Keratinocyte (primary cell): Measurements from ENCODE around the gene EYA3. TPM values are rescaled to one million over a fixed set of nuclear protein-coding genes. Genes with fewer than 3 reads are reported as not detected.

Experiments used
- DNase-seq: peaks from one replicate; pipeline ENCODE4 v3.0.0-alpha.2; 2011; ENCODE audit warnings: low read depth, missing footprints, low spot score
- FAIRE-seq: peaks from 2 replicates; lab custom pipeline; 2011; peaks lifted over from hg19 to GRCh38; lab: Jason Lieb, UNC
- H2AFZ ChIP-seq: 2 replicates; pipeline ENCODE4 v1.6.0; 2012; ENCODE audit warnings: low read length, control low read depth, inconsistent platforms; ENCODE audit not compliant: control insufficient read depth
- H3K27ac ChIP-seq: 2 replicates; pipeline ENCODE4 v1.5.1; 2011; ENCODE audit warnings: low read length; ENCODE audit not compliant: control insufficient read depth, insufficient read depth
- H3K27me3 ChIP-seq: 3 replicates; pipeline ENCODE4 v1.6.0; 2011; ENCODE audit warnings: low read length; ENCODE audit not compliant: control insufficient read depth, insufficient read depth; ENCODE audit errors: extremely low read depth
- H3K36me3 ChIP-seq, 2 experiments: 2 replicates in 1 of 2; 3 replicates in 1 of 2; pipeline ENCODE4 v1.5.1; 2011; ENCODE audit warnings: low read length in 2 of 2, mild to moderate bottlenecking in 1 of 2; ENCODE audit not compliant: control insufficient read depth in 2 of 2, insufficient read depth in 2 of 2; ENCODE audit errors: extremely low read depth in 1 of 2
- H3K4me1 ChIP-seq: 3 replicates; pipeline ENCODE4 v1.5.1; 2011; ENCODE audit warnings: low read length; ENCODE audit not compliant: control insufficient read depth, insufficient read depth; ENCODE audit errors: extremely low read depth
- H3K4me2 ChIP-seq: 3 replicates; pipeline ENCODE4 v1.6.0; 2011; ENCODE audit warnings: low read depth, low read length; ENCODE audit not compliant: control insufficient read depth, insufficient read depth; ENCODE audit errors: extremely low read depth
- H3K4me3 ChIP-seq, 3 experiments: fragments of 200-600 bp in 1 of 3; sonication (generic) in 1 of 3; 2 replicates in 2 of 3; 3 replicates in 1 of 3; pipeline ENCODE4 v1.5.1; 2011 to 2016; ENCODE audit warnings: low read length in 3 of 3, mild to moderate bottlenecking in 3 of 3, control low read depth in 2 of 3, inconsistent platforms in 1 of 3, low read depth in 1 of 3, mixed read lengths in 1 of 3, mixed run types in 1 of 3, moderate library complexity in 1 of 3; ENCODE audit not compliant: control insufficient read depth in 2 of 3, insufficient read depth in 2 of 3; ENCODE audit errors: extremely low read depth in 1 of 3
- H3K79me2 ChIP-seq: 2 replicates; pipeline ENCODE4 v1.6.0; 2012; ENCODE audit warnings: low read length; ENCODE audit not compliant: control insufficient read depth, insufficient read depth
- H3K9ac ChIP-seq: 3 replicates; pipeline ENCODE4 v1.6.0; 2011; ENCODE audit warnings: low read length; ENCODE audit not compliant: control insufficient read depth, insufficient read depth; ENCODE audit errors: extremely low read depth
- H3K9me1 ChIP-seq: 3 replicates; pipeline ENCODE4 v1.6.0; 2011; ENCODE audit warnings: low read length; ENCODE audit not compliant: control insufficient read depth, insufficient read depth; ENCODE audit errors: extremely low read depth
- H3K9me3 ChIP-seq: 2 replicates; pipeline ENCODE4 v1.5.1; 2012; ENCODE audit warnings: low read depth, low read length; ENCODE audit not compliant: control insufficient read depth
- H4K20me1 ChIP-seq: 3 replicates; pipeline ENCODE4 v1.6.0; 2011; ENCODE audit warnings: low read length; ENCODE audit not compliant: control insufficient read depth, insufficient read depth; ENCODE audit errors: extremely low read depth
- CTCF ChIP-seq, 3 experiments: IDR thresholded peaks in 1 of 3; conservative IDR thresholded peaks in 1 of 3; optimal IDR thresholded peaks in 1 of 3; 2 replicates in 2 of 3; 3 replicates in 1 of 3; pipeline versions ENCODE3 to v1.5.1; 2011; ENCODE audit warnings: low read length in 3 of 3, mild to moderate bottlenecking in 3 of 3, moderate library complexity in 2 of 3, control low read depth in 1 of 3, inconsistent platforms in 1 of 3; ENCODE audit not compliant: insufficient read depth in 2 of 3; ENCODE audit errors: extremely low read depth in 1 of 3
- EZH2 ChIP-seq: IDR thresholded peaks from one replicate; pipeline ENCODE4 v1.6.1; 2012; ENCODE audit warnings: inconsistent platforms, mild to moderate bottlenecking, low read length, moderate library complexity
- dilution Hi-C: fragments of 300-500 bp; cut with MboI; formaldehyde crosslinking; loops from one replicate; pipeline ENCODE4 v1.7.0; 2020; ENCODE audit warnings: low sequenced_read_pairs; ENCODE audit not compliant: extremely low pct_ligation_motif_present
- polyA plus RNA-seq, 5 experiments: library from polyadenylated mRNA; depleted of rRNA in 3 of 5; stranded (reverse) in 3 of 5; stranded (forward) in 1 of 5; unstranded in 1 of 5; fragments of >200 nt; gene quantifications; 1 replicate in 1 of 5; 2 replicates in 3 of 5; 3 replicates in 1 of 5; pipeline versions ENCODE4 v1.2.1 to v1.2.3, GENCODE V29; 2011 to 2012; ENCODE audit warnings: missing spikeins in 2 of 5, low read depth in 1 of 5, low replicate concordance in 1 of 5

EYA3 gene
- polyA plus RNA-seq, 1 donor (not counting 4 experiments of a cell fraction or from before 2014, with no cell fraction given), result 17.6 TPM

- no peaks in the 10 kb centered on the region for H3K4me1 ChIP-seq
- TF ChIP-seq CTCF (optimal IDR thresholded peaks at IDR 0.05 in 1 of 3, IDR thresholded peaks at IDR 0.05 in 1 of 3, conservative IDR thresholded peaks at IDR 0.05 in 1 of 3; ENCODE audit: extremely low read depth in 1 of 3, insufficient read depth in 2 of 3, low read length in 3 of 3) (no peak), EZH2 (no peak)
- no peaks in the 10 kb centered on the region for H3K36me3 ChIP-seq
- H4K20me1 ChIP-seq, result no peaks in the 10 kb centered on the region
- no peak overlapping the region for H3K4me3 ChIP-seq
- peaks cover 10% of the 10 kb centered on the region for H3K27me3 ChIP-seq
- no peak for DNase-seq
- no peak overlapping the region for H3K9ac ChIP-seq
- no peaks in the 10 kb centered on the region for H3K79me2 ChIP-seq
- H3K9me1 ChIP-seq, result no peaks in the 10 kb centered on the region
- no peak overlapping the region for H3K4me2 ChIP-seq
- dilution Hi-C loops, result no loop called here
- no peak overlapping the region for H2AFZ ChIP-seq
- FAIRE-seq, result no peak
- no peaks in the 10 kb centered on the region for H3K9me3 ChIP-seq
- H3K27ac ChIP-seq, result no peak overlapping the region
Measured at GRCh38 chr1:27954186-27954585, 134.2 kb downstream of the EYA3 start.

- Histone ChIP-seq H3K4me1 (no peaks in the 10 kb centered on the region), H3K9ac (no peak overlapping the region), H3K4me2 (no peak overlapping the region), H3K79me2 (no peaks in the 10 kb centered on the region), H3K27me3 (peaks cover 15% of the 10 kb centered on the region), H2AFZ (no peak overlapping the region), H3K36me3 (no peaks in the 10 kb centered on the region), H3K4me3 (no peak overlapping the region), H3K9me1 (no peaks in the 10 kb centered on the region), H4K20me1 (no peaks in the 10 kb centered on the region), H3K27ac (no peak overlapping the region), H3K9me3 (no peaks in the 10 kb centered on the region)
- TF ChIP-seq EZH2 (no peak), CTCF (optimal IDR thresholded peaks at IDR 0.05 in 1 of 3, IDR thresholded peaks at IDR 0.05 in 1 of 3, conservative IDR thresholded peaks at IDR 0.05 in 1 of 3; ENCODE audit: extremely low read depth in 1 of 3, insufficient read depth in 2 of 3, low read length in 3 of 3) (no peak)
- no peak for DNase-seq
- dilution Hi-C loops, result no loop called here
- FAIRE-seq, result no peak
Measured at GRCh38 chr1:27952147-27952546, 136.3 kb downstream of the EYA3 start.
